HFF-Myc (cell line): Measurements from ENCODE around the gene TM4SF1.

Source experiments
- DNase-seq: peaks from one replicate; pipeline ENCODE4 v3.0.0-alpha.2; 2011; ENCODE audit warnings: low read depth; ENCODE audit errors: extremely low read depth
- H3K4me3 ChIP-seq: replicated peaks from 2 replicates; pipeline ENCODE4 v1.5.1; 2011; ENCODE audit warnings: low read depth, mild to moderate bottlenecking, control low read depth, low read length
- CTCF ChIP-seq: IDR thresholded peaks from 2 replicates; pipeline ENCODE4 v1.5.1; 2012; ENCODE audit warnings: mild to moderate bottlenecking, low read depth, low read length, control low read depth; ENCODE audit errors: missing control alignments

TM4SF1 gene

GRCh38 chr3:149388531-149389417 is 11.3 kb upstream of the TM4SF1 start:
- H3K4me3 ChIP-seq: no peak overlapping the region
- no peak for TF ChIP-seq CTCF
- no peak for DNase-seq

DNA sequence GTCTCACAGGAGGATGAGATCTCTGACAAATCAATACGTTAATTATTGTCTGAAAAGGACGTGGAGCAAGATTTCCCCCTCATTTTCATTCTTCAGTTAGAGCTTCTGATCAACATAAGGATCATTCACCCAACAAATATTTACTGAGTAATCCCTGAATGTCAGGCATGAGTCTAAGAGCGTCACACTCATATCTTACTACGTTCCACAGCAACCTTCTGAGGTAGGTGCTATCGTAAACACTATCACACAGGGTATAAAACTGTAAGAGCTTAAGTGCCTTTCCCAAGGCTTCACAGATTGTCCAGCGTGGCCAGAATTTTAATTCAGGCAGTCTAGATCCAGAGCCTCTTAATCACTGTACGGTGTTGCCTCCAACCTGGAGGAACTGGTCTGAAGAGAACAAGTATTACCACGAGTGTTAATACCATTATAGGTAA is 10.6 kb upstream of the TM4SF1 start:
- TF ChIP-seq CTCF: no peak
- no peak for DNase-seq
- H3K4me3 ChIP-seq: no peak overlapping the region

DNA sequence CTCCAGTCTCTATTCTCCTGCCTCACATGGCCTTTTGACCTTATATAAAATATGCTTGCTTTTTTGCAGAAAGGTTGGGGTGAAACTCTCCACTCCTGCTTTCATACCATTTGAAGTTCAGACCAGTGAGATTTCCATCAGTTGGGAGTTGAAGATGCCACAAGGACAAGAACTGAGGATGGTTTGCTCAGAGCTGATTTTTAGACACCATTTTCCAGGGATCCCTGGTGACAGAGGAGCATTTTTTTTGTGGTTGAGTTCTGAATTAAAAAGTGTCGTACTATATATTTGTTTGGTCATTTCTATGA is 8.8 kb upstream of the TM4SF1 start:
- no peak overlapping the region for H3K4me3 ChIP-seq
- DNase-seq: no peak
- no peak for TF ChIP-seq CTCF

GRCh38 chr3:149385617-149386298 is 8.3 kb upstream of the TM4SF1 start:
- no peak overlapping the region for H3K4me3 ChIP-seq
- no peak for DNase-seq
- no peak for TF ChIP-seq CTCF

DNA sequence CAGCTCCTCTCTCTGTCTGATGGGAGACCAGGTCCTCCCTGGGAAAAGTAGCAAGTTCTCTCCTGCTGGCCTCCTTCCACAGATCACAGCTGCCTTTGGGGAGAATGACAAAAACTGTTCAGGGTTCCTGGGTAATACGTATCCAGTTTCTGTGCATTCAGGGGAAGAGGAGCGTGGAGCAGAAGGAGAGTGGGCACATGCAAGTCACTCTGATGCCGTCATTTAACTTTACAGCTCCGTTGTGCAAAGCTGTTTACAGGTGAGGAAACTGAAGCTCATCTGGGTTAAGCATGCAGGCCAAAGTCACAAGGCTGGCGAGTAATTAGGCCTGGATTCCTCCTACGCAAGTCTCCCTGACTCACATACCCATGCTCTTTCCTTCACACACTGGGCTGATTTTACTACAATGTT is 7.5 kb upstream of the TM4SF1 start:
- TF ChIP-seq CTCF: no peak
- no peak for DNase-seq

DNA sequence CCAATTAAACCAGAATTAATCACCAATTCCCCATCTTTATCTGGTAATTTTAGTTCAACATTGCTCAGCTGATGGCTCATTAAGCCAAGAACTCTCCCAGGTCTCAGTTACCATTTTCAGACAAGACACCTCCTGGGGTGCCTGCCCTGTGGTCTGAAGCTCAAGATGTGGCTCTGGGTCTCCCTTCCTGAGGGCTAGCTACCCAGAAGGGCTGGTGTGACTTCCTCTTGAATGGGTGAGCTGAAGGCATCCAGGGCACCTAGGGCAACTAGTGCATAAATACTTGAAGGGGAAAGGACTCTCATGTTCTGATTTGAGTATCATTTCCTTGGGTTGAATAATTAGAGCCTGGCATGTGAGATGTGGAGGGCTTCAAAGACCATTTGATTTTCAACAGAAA is 6.7 kb upstream of the TM4SF1 start:
- no peak for TF ChIP-seq CTCF
- no peak for DNase-seq

More for the DNA sequence above, 7.5 kb upstream of the TM4SF1 start:
- H3K4me3 ChIP-seq: no peak overlapping the region

More for the DNA sequence above, 6.7 kb upstream of the TM4SF1 start:
- H3K4me3 ChIP-seq: no peak overlapping the region
